ENCODE results near the gene ASPN.
"Not testable (repeated sequence)": the region's sequence is repeated elsewhere in the genome, so short reads cannot be mapped to it uniquely, and the experiment has no call there.

Gene ASPN

DNA sequence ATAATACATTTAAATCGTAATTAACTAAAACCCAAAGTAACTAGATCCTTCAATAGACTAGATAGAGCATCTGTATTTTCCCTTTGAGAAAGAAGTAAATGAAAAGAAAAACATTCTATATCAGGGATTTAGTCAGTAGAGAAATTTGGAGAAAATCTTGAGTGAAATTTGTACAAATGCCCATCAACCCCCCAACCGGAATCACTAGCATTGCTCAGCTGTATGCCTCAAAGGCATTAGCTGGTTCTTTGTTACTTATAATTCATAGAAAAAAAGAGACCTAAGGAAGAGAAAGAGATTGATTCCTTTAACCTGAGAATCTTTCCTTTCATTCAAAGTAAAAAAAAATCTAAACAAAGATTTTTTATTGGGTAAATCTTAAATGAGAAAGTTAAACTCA is 58.7 kb downstream of the ASPN start:
- in situ Hi-C loops (cut with MboI; ENCODE audit: low sequenced_read_pairs), result no loop called here

DNA sequence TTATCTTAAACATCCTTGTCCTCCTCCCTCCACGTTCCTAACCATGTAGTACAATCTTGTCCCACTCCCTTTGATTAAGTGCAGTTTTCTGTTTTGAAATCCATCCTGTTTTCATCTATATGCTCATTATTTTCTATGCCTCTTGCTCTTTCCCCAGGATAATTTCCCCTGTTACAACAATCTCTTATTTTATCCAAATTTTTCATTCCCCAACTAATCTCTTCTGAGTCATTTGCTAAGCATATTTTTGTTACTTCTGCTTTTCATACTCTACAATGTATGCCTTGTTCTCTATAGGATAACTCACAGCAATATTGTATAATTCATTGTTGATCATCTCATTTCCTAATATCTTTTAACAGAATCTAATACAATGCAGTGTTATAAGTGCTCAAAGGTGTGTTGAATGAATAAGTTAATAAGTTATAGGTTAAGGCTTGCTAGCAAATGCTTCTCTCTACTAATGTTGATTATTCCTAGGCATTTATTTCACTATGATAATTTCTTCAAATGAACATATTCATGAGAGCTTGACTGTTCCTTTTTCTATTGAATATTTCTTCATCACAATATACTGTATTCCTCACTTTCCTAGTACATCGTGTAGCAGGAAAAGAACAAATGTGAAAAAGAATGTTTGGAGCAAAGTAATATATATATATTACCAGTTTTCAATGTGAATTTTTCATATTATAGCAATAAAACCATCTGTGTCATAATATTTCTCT is 59.5 kb downstream of the ASPN start:
- in situ Hi-C loops (cut with MboI; ENCODE audit: low sequenced_read_pairs), result no loop called here

DNA sequence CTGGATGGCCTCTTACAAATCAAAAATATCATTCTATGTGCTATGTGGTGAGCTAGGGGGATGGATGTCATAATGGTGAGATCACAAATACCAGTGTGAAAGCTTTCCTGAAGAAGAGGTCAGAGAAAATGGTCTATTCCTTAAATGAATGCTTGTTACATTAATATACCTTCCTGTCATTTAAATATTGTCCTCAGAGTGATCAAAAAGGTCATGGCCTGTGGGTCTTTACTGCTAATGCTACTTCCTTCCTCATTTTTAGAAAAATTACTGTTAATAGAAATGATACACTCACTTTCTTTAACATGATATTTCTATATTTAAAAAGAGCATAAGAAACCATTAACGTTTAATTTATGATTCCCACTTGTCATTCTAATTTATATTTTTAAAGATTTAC is 67.7 kb downstream of the ASPN start:
- in situ Hi-C loops (cut with MboI; ENCODE audit: low sequenced_read_pairs), result no loop called here

DNA sequence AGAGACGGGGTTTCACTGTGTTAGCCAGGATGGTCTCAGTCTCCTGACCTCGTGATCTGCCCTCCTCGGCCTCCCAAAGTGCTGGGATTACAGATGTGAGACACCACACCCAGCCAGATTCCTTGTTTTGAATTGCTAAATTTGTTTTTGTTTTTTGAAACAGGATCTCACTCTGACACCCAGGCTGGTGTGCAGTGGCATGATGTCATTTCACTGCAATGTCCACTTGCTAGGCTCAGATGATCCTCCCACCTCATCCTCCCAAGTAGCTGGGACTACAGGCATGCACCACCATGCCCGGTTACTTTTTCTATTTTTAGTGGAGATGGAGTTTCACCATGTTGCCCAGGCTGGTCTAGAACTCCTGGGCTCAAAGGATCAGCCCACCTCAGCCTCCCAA is 71.1 kb downstream of the ASPN start:
- in situ Hi-C loops (cut with MboI; ENCODE audit: low sequenced_read_pairs), result not testable (repeated sequence)

DNA sequence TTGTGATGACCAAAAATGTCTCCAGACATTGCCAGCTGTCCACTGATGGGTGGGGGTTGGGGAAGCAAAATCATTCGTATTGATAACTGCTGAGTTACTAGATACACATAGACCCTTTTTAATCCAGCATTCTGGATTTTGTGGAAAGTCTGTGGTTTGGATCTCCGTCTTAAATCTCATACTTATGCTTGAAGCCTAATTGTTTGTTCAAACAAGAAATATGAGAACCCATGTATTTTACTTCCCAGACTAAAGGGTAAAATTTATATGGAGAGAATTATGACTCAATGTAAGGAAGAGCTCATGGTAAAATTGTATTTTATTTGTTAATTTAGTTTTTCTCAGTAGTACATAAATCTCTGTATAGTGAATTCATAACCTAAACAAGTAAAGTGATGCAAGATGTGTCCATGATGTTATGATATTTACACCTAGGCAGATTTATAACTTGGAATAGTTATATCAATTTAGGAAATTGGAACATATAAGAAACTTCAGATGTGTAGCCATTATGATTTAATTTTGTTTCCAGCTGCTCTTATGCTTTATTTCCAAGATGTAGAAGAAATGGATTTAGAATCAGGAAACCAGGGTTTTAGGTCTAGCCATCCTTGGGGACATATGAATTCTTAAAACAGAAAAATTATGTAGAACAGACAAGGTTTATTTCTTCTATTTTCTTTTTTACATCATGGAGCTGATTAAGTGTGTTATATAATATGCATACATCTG is 73.4 kb downstream of the ASPN start:
- in situ Hi-C loops (cut with MboI; ENCODE audit: low sequenced_read_pairs), result no loop called here

DNA sequence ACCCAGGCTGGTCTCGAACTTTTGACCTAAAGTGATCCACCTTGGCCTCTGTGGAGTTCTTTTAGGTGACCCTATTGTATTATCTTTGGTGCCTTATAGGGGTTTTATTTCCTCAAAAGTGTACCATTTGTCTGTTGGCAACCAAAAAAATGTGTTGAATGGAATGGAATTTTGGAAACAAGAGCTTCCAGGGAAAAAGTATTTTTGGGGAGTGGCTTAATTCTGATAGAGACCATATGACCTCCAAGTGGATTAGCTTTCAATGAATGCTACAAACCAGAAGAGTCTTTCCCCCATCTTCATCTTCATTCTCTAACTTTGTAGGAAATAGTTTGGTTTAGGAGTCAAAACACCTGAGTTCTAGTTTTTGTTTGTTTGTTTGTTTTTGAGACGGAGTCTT is 74.5 kb downstream of the ASPN start:
- in situ Hi-C loops (cut with MboI; ENCODE audit: low sequenced_read_pairs), result no loop called here

DNA sequence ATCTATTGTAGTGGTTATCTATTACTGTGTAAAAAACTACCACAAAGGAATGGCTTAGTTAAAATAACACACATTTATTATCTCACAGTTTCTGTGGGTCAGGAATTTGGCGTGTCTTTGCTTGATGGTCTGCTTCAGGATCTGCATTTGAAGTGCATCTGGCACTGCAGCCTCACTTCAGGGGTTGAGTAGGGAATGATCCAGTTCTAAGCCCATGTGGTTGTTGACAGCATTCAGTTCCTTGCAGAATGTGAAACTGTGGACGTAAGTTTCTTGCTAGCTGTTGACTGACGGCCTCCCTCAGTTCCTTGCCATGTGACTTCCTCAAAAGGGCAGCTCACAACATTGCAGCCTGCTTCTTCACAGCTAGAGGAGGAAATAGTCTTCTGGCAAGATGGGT is 75.8 kb downstream of the ASPN start:
- in situ Hi-C loops (cut with MboI; ENCODE audit: low sequenced_read_pairs), result no loop called here
